Nucleus accumbens (tissue), 56 donors: ENCODE measurements around the gene R3HDM4.

Experiments used
- DNase-seq, 56 donors: peaks; one replicate each; lab custom pipeline; 2025; lab: John Stamatoyannopoulos, UW

The R3HDM4 gene

DNA sequence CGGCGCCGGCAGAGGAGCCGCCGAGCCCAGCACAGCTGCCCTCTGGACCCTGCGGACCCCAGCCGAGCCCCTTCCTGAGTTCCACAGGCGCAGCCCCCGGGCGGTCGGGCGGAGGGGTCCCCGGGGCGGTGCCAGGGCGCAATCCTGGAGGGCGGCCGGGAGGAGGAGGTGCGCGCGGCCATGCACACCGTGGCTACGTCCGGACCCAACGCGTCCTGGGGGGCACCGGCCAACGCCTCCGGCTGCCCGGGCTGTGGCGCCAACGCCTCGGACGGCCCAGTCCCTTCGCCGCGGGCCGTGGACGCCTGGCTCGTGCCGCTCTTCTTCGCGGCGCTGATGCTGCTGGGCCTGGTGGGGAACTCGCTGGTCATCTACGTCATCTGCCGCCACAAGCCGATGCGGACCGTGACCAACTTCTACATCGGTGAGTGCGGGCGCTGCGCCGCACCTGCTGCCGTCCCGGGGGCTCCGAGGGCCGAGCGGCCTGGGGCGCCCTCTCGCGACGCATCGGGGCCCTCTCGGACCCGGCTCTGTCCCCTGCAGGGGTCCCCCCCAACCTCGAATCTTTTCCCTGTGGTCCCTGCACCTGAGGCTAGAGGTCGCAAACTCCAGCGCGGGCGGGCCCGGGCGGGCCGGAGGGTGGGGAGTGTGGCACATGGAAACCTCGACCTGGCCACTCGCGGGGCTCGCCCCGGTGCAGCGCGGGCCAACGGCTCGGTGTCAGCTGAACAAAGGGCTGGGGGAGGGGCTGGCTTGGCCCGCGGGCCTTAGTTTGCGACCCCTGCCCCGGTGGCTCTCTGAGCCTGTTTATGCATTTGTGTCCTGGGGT lies 4.5 kb upstream of the R3HDM4 start, which contains the start of gene KISS1R:
Gene KISS1R (plus strand): TSS at position 11 of the 829 bp plus-strand sequence. CDS start 170 bp downstream, at position 181.
- peak in 1 of 56 donors; percentile 25 for DNase-seq

DNA sequence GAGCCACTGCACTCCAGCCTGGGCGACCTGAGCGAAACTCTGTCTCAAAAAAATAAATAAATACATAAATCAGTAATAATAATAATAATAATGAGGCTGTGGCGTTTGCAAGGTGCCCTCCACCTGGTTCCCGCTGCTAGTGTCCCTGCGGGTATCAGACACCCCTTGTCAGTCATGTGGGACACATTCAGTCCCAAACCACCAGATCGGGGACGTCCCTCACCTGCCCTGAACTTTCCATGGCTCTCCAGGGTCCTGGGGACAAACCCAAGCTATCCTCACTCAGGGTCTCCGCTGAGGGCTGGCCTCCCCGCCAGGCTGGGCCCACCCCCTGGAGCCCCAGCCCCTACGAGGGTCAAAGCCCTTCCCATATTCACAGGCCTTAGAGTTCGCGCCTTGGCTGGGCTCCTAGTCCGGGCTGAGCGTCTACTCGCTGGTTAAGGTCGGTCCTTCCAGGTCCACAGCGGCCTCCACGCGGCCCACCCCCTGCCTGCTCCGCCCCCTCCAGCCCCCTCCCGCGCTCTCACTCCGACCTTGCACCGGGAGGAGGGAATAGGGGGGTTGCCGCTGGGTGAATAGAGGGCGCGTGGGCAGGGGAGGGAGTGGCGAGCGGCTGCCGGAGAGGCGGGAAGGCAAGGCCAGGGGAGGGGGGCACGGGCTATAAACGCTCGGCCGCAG lies 3.8 kb upstream of the R3HDM4 start:
- DNase-seq: no peak

DNA sequence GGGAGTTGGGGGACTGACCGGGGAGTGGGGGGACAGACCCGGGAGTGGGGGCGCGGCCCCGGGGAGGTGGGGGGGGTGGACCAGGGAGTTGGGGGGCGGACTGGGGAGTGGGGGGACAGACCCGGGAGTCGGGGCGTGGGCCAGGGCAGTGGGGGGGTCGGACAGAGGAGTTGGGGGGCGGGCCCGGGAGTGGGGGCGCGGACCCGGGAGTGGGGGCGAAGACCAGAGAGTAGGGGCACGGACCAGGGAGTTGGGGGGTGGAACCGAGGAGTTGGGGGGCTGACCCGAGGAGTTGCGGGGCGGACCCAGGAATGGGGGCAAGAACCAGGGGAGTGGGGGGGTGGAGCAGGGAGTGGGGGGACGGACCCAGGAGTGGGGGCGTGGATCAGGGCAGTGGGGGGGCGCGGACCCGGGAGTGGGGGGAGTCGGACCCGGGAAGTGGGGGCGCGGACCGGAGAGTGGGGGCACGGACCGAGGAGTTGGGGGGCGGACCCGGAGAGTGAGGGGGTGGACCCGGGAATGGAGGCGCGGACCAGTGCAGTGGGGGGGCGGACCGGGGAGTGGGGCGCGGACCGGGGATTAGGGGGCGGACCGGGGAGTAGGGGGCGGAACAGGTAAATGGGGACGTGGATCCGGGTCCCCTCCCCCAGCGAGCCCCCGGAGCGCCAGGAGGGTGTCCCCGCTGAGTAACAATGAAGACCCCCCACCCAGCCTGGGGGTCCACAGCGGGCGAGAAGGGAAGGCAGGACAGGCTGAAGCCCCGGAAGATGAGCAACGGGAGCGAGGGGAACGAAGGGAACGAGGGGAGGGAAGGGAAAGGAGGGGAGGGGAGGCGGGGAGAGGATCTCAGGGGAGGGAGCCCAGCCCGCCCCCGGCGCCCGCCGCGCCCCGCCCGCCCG lies 589 bp downstream of the R3HDM4 start:
- DNase-seq: peak in 2 of 56 donors; percentile 63 to 64

DNA sequence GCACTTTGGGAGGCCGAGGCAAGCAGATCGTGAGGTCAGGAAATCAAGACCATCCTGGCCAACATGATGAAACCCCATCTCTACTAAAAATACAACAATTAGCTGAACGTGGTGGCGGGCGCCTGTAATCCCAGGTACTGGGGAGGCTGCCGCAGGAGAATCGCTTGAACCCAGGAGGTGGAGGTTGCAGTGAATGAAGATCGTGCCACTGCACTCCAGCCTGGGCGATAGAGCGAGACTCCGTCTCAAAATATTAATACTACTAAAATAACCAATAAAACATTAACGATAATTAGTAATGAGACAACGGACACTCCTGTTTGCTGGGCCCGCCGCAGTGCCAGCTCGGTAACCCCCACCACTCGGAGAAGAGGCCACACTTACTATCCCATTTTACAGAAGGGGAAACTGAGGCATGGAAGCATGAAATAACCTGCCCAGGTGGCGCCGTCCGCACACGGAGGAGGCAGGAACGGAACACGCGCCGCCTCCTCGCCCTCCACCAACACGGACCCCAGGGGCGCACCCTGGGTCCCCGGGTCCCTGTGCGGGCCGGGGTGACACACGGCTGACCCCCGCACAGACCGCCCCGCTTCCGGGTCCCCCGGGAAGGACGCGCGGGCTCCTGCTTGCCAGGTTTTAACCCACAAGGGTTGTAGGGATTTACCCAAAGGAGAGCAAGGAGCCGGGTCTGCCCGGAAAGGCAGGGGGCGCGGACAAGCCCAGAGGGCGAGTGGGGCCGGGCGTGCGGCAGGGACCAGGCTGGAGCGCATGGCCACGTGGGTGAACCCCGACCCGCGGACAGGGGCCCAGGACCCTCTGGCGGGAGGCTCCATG lies 1.6 kb downstream of the R3HDM4 start:
- DNase-seq: no peak

DNA sequence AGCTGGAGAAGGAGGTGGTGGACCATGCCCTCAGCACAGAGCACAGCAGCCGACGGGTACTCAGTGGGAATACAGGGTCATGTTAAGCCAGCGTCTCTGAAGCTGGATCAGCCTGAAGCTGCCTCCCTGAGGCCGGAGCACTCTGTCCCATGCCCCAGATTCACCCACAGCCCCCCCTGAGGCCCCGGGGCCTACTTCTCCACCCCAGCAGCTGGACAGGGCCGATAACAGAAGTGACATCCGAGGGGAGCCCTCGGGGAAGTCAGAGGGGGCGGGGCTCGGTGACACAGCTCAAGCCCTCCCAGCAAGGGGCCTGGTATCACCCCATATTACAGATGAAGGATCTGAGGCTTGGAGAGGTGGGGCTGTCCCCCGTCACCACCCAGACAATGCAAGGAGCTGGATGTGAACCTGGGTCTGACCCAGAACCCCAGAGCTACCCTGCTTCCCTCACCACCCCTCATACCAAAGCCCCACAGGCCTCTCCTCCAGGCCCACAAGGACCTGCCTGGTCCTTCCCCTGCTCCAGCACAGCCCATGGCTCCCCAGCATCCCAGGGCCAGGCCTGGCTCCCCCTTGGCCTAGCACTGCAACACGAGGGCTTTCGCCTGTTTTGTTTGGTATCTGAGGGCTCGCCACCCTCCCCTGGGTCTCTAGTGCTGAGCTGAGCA lies 5.7 kb downstream of the R3HDM4 start:
- DNase-seq: no peak

DNA sequence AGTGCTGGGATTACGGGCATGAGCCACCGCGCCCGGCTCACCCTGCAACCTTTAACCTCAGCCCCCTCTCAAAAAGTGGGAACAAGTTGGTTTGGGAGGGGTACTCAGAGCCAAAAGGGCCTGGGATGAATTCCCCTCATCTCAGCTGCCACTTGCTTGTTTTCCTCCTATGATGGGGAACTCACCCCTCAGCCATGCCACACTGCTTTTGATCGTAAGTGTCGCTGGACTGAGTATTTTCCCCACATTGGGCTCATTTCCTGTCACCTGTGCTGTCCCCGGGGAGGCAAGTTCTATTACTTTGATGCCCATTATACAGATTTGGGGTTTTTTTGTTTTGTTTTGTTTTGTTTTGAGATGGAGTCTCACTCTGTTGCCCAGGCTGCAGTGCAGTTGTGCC lies 6.5 kb downstream of the R3HDM4 start:
- DNase-seq: no peak

DNA sequence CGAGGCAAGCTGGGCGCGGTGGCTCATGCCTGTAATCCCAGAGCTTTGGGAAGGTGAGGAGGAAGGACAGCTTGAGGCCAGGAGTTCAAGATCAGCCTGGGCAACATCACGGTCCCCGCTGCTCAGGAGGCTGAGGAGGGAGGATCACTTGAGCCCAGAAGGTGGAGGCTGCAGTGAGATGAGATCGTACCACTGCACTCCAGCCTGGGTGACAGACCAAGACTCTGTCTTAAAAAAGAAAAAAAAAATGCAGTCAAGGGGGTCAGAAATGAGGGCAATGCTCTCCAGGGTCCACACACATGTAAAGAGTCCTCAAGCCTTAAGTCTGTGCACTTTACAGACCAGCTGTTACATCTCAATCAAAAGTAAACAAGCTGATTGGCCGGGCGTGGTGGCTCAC lies 8.5 kb downstream of the R3HDM4 start:
- no peak for DNase-seq

DNA sequence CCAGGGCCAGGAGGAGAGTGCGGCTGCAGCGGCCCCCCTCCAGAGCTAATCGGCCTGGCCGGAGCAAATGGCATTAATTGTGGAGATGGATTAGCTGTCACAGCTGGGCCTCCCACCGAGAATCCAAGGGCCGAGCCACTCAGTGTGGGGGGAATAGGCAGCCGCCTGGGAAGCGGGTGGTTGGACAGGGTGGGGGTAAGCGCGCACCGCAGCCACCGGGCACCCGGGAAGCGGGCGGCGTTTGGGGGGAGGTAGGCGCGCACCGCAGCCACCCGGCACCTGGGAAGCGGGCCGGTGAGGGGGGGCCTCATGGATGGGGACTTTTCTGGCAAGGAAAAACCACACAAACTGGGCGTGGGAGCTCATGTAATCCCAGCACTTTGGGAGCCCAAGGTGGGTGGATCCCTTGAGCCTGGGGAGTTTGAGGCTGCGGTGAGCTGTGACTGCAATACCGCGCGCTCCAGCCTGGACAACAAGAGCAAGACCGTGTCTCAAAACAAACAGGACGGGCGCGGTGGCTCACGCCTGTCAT lies 9.7 kb downstream of the R3HDM4 start:
- peak in 1 of 56 donors; percentile 17 for DNase-seq

DNA sequence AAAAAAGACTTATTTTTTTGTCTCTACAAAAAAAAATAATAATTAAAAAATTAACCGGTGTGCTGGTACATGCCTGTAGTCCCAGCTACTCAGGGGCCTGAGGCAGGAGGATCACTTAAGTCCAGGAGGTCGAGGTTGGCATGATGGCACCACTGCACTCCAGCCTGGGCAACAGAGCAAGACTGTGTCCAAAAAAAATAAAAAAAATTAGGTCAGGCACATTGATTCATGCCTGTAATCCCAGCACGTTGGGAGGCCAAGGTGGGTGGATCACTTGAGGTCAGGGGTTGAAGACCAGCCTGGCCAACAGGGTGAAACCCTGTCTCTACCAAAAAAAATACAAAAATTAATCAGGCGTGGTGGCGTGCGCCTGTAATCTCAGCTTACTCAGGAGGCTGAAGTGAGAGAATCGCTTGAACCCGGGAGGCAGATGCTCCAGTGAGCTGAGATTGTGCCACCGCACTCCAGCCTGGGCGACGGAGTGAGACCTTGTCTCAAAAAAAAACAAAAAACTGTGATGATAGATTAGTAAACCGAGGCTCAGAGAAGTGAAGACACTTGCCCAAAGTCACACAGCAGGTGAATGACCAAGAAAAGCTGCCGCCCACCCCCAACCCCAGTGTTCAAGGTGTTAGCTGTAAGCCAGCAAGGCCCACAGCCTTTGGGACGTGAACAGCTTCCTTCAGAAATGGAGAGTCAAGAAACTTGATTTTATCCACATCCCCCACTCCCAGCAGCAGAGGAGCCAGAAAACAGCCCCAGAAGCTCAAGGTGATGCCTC lies 10.4 kb downstream of the R3HDM4 start:
- DNase-seq: no peak

DNA sequence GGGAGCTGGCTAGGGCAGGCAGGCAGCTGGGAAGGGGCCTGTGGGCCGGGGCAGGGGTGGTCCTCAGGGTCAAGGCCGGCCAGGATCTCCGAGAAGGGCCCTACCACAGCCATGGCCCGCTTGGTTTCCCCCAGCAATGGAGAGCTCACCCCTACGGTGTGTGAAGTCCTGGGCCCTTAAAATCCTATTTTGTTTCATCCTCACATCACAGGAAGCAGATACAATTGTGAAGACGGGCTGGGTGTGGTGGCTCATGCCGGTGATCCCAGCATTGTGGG lies 11.0 kb downstream of the R3HDM4 start:
- DNase-seq: no peak

DNA sequence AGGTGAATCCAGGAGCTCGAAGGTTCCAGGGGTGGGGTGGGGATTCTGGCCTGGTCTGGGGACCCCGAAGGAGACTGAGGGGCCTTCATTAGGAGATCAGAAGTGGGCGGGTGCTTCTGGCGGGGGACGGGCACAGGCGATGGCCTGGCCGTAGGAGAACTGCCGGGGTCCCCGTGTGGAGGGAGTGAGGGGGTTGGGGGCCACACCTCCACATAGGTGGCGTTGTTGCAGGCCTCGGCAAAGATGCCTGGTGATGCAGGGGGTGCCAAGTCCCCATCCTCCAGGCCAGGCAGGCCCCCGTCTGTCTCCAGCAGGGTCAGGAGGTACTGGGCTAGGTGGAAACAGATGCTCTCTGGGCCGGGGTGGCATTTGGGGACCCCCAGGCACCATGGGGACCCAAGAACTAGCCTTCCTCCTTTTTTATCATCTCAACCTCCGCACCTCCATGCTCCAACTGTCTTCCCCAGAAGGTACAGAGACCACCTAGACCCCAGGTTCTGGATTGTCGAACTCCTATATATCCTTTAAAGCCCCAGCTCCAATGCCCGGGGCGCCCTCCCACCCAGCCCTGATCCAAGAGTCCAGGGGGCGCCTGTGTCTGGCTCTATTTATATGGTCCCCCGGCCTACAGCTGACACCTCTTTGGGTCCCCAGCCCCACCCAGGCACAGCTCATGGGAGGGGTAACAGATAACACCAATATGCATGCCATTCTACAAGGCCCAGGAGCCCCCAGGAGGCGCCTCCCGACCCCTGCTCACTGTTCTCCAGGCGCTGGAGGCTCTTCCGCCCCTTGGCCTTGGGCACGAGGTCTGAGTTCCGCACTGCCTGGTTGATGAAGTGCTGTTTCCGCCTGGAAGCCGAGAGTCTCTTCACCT lies 11.6 kb downstream of the R3HDM4 start:
- no peak for DNase-seq

DNA sequence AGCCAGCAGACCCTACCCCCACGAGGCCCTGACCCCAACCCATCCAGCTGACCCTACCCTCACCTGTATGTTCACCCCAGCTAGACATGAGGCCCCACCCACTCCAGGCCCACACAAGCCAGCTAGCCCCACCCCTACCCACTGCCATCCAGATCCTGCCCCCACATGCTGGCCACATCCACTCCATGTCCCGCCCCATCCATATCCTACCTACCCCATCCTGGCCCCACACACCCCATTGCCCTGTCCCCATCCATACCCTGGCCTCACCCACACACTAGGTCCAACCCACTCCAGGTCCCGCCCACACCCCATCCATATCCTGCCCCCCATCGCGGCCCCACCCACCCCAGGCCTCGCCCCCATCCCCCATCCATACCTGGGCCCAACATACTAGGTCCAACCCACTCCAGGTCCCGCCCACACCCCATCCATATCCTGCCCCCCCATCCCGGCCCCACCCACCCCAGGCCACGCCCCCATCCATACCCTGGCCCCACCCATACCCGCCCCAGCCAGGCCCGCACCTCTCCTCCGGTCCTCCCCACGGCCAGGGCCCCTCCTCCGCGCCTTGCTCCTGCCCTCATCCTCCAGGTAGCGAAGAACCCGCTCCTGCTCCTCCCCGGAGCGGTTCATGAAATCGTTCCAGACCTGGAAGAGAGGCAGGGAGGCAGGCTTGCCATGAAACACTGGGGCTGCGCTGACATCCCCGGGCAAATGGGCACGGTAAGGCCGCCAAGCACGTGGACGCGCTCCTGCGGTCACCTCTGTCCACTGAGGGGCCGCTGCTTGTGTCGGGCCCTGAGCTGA lies 12.5 kb downstream of the R3HDM4 start:
- DNase-seq: peak in 5 of 56 donors; percentile 9 to 48 (median 15)

DNA sequence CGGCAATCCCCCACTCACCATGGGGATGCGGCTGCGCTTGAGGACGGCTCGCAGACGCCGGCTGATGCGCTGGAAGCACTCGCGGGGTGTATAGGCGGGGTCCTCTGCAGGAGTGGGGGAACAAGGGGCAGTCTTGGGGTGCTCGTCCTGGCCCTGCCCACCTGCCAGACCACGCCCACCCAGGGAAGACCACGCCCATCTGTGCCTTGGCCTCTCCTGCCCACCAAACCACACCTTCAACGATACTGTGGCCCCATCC lies 13.0 kb downstream of the R3HDM4 start:
- DNase-seq: no peak

DNA sequence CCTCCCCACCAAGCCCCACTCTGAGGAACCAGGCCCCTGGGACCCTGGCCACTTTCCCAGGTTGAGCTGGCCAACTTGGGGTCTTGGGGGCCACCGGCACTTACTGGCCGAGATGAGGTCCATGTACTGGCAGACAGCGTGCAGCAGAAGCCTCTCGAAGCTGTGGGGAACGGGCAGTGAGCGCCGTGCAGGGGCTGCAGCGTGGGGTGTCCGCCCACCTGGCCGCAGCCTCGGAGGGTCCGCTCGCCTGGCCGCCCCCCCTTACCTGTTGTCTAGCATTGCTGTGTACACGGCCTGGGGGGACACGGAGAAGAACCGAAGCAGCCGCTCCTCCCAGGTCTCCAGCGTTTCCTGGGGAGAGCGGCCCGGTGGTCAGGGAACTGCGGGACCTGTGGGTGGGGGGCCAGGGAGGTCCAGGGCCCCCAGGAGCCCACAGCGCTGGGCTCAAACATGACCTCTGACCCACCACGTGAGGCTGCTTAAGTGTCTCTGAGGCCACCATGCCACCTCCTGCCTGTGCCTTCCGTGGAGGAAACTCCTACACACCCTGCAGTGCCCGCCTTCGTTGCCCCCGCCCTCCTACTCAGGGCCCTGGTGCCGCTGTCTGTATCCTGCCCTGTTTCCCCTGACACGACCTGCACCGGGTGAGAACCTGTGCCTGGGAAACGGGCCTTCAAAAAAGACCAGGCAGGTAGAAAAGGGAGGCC lies 13.5 kb downstream of the R3HDM4 start:
- DNase-seq: no peak

DNA sequence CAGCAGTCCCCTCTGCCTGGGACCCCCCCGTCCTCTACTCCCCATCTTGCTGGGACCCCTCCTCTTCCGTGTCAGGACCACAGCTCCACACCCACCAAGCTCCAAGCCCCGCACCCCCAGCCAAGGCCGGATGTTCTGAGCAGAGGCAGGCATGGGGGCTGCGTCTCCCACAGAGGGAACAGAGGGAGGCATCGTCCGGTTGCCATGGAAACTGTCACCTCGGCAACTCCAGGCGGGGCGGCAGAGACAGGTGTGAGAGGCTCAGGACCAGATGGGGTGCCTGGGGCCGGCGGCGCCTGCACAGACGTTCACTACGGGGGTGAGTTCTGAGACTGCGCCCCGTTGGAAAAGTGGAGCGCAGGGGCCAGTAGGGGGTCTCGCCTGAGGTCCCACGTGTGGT lies 14.4 kb downstream of the R3HDM4 start:
- DNase-seq: peak in 45 of 56 donors; percentile 23 to 94 (median 68)

DNA sequence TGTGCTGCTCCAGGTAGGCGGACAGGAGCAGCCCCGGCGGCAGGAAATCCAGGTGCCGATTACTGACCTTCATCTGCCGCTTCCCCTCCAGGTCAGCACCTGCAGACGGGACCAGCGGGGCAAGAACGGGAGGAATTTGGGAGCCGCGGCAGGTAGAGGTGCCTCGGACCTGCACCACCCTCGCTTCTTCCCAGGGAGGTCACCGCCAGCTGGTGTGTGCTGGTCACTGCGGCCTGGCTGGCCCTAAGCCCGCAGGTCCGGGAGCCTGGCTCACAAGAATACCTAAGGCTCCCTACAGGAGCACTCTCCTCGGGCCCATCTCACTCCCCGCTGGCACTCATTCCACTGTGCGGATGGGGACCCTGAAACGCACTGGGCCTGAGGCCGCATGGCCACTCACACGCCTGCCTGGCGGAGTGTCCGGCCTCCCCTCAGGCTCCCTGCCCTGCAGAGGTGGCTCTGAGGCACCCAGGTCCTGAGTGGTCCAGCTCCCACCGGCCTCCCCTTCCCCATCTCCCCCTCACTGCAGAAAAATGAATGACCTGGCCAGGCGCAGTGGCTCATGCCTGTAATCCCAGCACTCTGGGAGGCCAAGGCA lies 15.5 kb downstream of the R3HDM4 start:
- DNase-seq: no peak
